K562 treated with DMSO at 1 percent for 48 hours (cell line): Measurements from ENCODE around the gene CFAP97D1. TPM values are rescaled to one million over a fixed set of nuclear protein-coding genes. Genes with fewer than 3 reads are reported as not detected.

Experiments used
- total RNA-seq: library from RNA; unstranded; fragments of 300-600 nt; gene quantifications from 2 replicates; pipeline ENCODE4 v1.2.3, GENCODE V29; 2022; ENCODE audit warnings: low replicate concordance; ENCODE audit errors: extremely low read depth

CFAP97D1 gene
- total RNA-seq: not detected in 2 replicates

GRCh38 chr17:43780135-43780534, at the start of gene CFAP97D1:
CFAP97D1 (plus strand) TSS chr17:43780435; CDS start chr17:43780463, 28 bp downstream.

GRCh38 chr17:43758497-43759174, 21.6 kb upstream of the CFAP97D1 start, which contains the start of gene SOST:
SOST (minus strand) TSS chr17:43758791; CDS start chr17:43758741, 50 bp downstream.

GRCh38 chr17:43778337-43779144, 1.7 kb upstream of the CFAP97D1 start, which contains the start of gene DUSP3:
DUSP3 (minus strand) TSS chr17:43778977; CDS start chr17:43778924, 53 bp downstream.

GRCh38 chr17:43832976-43833829, 53.0 kb downstream of the CFAP97D1 start, which contains the start of gene MPP3:
MPP3 (minus strand) TSS chr17:43833146; CDS start chr17:43831906, 1,240 bp downstream.

Other genes with a start within 250 kb of the CFAP97D1 start
- gene ETV4, start 234.1 kb upstream of the CFAP97D1 start, total RNA-seq: not detected in 2 replicates
- gene MEOX1, start 118.5 kb upstream of the CFAP97D1 start, total RNA-seq: not detected in 2 replicates
- gene SOST, start 21.6 kb upstream of the CFAP97D1 start, total RNA-seq: not detected in 2 replicates
- not detected in 2 replicates for gene DUSP3, start 1.5 kb upstream of the CFAP97D1 start, total RNA-seq
- gene MPP3, start 52.7 kb downstream of the CFAP97D1 start, total RNA-seq: not detected in 2 replicates
- gene CD300LG, start 66.7 kb downstream of the CFAP97D1 start, total RNA-seq: not detected in 2 replicates
- gene MPP2, start 127.1 kb downstream of the CFAP97D1 start, total RNA-seq: not detected in 2 replicates
- not detected in 2 replicates for gene PPY, start 162.0 kb downstream of the CFAP97D1 start, total RNA-seq
- gene PYY, start 173.5 kb downstream of the CFAP97D1 start, total RNA-seq: not detected in 2 replicates
- not detected in 2 replicates for gene NAGS, start 224.2 kb downstream of the CFAP97D1 start, total RNA-seq
- gene TMEM101, start 234.5 kb downstream of the CFAP97D1 start, total RNA-seq: not detected in 2 replicates